Stimulated activated naive CD8-positive, alpha-beta T cell treated with anti-CD3 and anti-CD28 coated beads, Interleukin-15, Interleukin-2, amounts not matched to agents 100 ng/mL and 50 ng/mL, for 24 hours (primary cell): ENCODE results near the gene CDK6.
"Not testable (repeated sequence)": the region's sequence is repeated elsewhere in the genome, so short reads cannot be mapped to it uniquely, and the experiment has no call there.

Experiments
- H3K27ac Mint-ChIP-seq: one replicate; pipeline ENCODE4 v1.8.0; 2021; ENCODE audit warnings: mild to moderate bottlenecking, mixed read lengths
- H3K27me3 Mint-ChIP-seq: one replicate; pipeline ENCODE4 v1.8.0; 2021; ENCODE audit warnings: mixed read lengths
- H3K36me3 Mint-ChIP-seq: one replicate; pipeline ENCODE4 v1.8.0; 2021; ENCODE audit warnings: low read depth, mixed read lengths
- H3K4me1 Mint-ChIP-seq: one replicate; pipeline ENCODE4 v1.8.0; 2021; ENCODE audit warnings: low read depth, mixed read lengths
- H3K4me3 Mint-ChIP-seq: one replicate; pipeline ENCODE4 v1.8.0; 2021; ENCODE audit warnings: mild to moderate bottlenecking, mixed read lengths
- H3K9me3 Mint-ChIP-seq: one replicate; pipeline ENCODE4 v1.8.0; 2021; ENCODE audit warnings: mixed read lengths

Gene CDK6

DNA sequence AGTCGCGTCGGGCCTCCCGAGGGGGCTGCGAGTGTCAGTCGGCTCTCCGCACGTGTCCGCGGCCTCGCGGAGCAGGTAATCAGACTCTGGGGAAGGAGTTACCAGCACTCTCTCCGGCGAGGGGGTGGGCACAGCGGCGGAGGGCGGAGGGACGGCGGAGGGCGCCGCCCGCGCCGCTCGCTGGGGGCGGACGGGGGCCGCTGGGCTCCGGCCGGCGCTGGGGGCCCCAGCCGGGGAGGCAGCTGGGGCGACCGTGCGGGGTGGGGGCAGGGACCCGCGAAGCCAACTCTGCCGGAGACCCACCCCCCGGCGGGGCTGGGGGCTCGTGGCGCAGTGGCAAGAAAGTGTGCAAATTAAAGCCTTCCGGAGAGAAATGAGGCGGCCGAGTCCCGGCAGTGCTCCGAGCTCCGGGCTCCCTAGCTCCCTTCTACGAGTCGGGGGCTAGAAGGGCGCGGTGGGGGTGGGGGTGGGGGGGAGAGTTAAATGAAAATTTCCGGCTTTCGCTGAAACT, at the start of gene CDK6:
TSS of gene CDK6 (minus strand) at position 85 of the 511 bp plus-strand sequence. CDS start 3,250 bp downstream, outside the sequence.
- Mint-ChIP-seq H3K36me3 (peaks cover 31% of the 10 kb centered on the region), H3K4me1 (peaks cover 36% of the 10 kb centered on the region), H3K9me3 (no peaks in the 10 kb centered on the region), H3K27me3 (peaks cover 17% of the 10 kb centered on the region), H3K27ac (peak within 1 kb of the TSS; percentile 96), H3K4me3 (peak within 1 kb of the TSS; percentile 94)

DNA sequence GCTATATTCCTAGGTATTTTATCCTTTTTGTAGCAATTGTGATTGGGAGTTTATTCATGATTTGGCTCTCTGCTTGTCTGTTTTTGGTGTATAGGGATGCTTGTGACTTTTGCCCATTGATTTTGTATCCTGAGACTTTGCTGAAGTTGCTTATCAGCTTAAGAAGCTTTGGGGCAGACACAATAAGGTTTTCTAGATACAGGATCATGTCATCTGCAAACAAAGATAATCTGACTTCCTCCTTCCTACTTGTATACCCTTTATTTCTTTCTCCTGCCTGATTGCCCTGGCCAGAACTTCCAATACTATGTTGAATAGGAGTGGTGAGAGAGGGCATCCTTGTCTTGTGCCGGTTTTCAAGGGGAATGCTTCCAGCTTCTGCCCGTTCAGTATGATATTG, 49.7 kb upstream of the CDK6 start:
- H3K36me3 Mint-ChIP-seq = peaks cover 25% of the 10 kb centered on the region
- peaks cover 14% of the 10 kb centered on the region for H3K4me1 Mint-ChIP-seq
- not testable (repeated sequence) for H3K4me3 Mint-ChIP-seq, H3K27ac Mint-ChIP-seq
- peaks cover 40% of the 10 kb centered on the region for H3K9me3 Mint-ChIP-seq
- peaks cover 31% of the 10 kb centered on the region for H3K27me3 Mint-ChIP-seq

DNA sequence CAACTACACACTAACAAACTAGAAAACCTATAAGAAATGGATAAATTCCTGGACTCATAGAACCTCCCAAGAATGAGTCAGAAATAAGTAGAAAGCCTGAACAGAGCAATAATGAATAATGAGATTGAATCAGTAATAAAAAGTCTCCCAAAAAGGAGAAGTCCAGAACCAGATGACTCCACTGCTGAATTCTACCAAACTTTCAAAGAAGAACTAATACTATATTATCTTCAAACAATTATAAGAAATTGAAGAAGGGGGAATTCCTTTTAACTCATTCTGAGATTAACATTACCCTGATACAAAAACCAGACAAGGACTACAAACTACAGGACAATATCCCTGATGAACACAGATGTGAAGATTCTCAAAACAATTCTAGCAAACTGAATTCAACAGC, 47.8 kb upstream of the CDK6 start:
- Mint-ChIP-seq H3K27ac (no peak overlapping the region), H3K36me3 (peaks cover 25% of the 10 kb centered on the region), H3K4me3 (no peak overlapping the region), H3K9me3 (peaks cover 41% of the 10 kb centered on the region), H3K27me3 (peaks cover 31% of the 10 kb centered on the region), H3K4me1 (peaks cover 20% of the 10 kb centered on the region)

DNA sequence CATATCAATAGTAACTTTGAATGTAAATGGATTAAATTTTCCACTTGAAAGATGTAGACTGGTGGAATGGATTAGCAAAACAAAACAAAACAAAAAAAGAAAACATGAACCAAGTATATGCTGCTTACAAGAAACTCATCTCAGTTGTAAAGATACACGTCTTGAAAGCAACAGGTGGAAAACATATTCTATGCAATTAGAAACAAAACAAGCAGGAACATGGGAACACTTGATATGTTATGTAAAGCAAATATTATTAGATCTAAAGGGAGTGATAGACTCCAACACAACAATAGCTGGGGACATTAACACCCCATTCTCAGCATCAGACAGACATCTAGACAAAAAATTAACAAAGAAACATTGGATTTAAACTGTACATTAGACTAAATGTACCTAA, 46.4 kb upstream of the CDK6 start:
- Mint-ChIP-seq H3K27ac (no peak overlapping the region), H3K4me1 (peaks cover 20% of the 10 kb centered on the region), H3K27me3 (peaks cover 27% of the 10 kb centered on the region), H3K4me3 (no peak overlapping the region), H3K36me3 (peaks cover 21% of the 10 kb centered on the region), H3K9me3 (peaks cover 36% of the 10 kb centered on the region)

GRCh38 chr7:92881091-92881485, 44.7 kb upstream of the CDK6 start:
- peaks cover 11% of the 10 kb centered on the region for H3K36me3 Mint-ChIP-seq
- H3K27ac Mint-ChIP-seq = no peak overlapping the region
- no peak overlapping the region for H3K4me3 Mint-ChIP-seq
- H3K9me3 Mint-ChIP-seq = peaks cover 21% of the 10 kb centered on the region
- H3K27me3 Mint-ChIP-seq = peaks cover 26% of the 10 kb centered on the region
- peaks cover 35% of the 10 kb centered on the region for H3K4me1 Mint-ChIP-seq

- H3K4me1 Mint-ChIP-seq = peaks cover 42% of the 10 kb centered on the region
- no peak overlapping the region for H3K4me3 Mint-ChIP-seq
- peaks cover 21% of the 10 kb centered on the region for H3K27me3 Mint-ChIP-seq
- H3K36me3 Mint-ChIP-seq = peaks cover 11% of the 10 kb centered on the region
- H3K9me3 Mint-ChIP-seq = peaks cover 21% of the 10 kb centered on the region
- H3K27ac Mint-ChIP-seq = no peak overlapping the region
Observed at GRCh38 chr7:92880212-92881090, 44.1 kb upstream of the CDK6 start.

DNA sequence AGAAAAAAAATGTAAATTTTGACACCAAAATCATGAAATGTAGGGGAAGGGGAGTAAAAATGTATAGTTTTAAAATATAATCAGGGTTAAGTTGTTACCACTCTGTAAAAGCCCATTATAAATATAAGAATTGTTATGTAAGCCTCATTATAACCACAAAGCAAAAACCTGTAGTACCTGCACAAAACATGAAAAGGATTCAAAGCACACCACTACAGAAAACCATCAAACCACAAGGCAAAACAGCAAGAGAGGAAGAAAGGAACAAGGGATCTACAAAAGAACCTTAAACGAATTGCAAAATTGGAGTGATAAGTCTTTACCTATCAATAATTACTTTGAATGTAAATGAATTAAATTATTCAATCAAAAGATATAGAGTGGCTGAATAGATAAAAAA, 41.0 kb upstream of the CDK6 start:
- Mint-ChIP-seq H3K4me1 (peaks cover 62% of the 10 kb centered on the region), H3K36me3 (peaks cover 6% of the 10 kb centered on the region), H3K27ac (no peak overlapping the region), H3K27me3 (peaks cover 11% of the 10 kb centered on the region), H3K9me3 (peaks cover 11% of the 10 kb centered on the region), H3K4me3 (no peak overlapping the region)

DNA sequence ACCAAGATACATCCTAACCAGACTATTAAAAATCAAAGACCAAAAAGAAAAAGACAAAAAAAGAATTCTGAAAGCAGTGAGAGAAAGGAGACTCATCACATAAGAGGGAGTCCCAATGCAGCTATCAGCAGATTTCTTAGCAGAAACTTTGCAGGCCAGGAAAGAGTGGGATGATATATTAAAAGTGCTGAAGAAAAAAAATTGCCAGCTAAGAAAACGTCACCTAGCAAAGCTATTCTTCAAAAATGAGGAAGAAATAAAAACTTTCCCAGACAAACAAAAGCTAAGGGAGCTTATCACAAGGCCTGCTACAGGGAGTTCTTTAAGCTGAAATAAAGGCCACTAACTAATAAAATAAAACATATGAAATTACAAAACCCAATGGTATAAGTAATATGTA, 40.5 kb upstream of the CDK6 start:
- Mint-ChIP-seq H3K27me3 (peaks cover 11% of the 10 kb centered on the region), H3K9me3 (peaks cover 8% of the 10 kb centered on the region), H3K36me3 (peaks cover 6% of the 10 kb centered on the region), H3K4me3 (no peak overlapping the region), H3K27ac (peak overlapping the region; percentile 1), H3K4me1 (peaks cover 62% of the 10 kb centered on the region)

DNA sequence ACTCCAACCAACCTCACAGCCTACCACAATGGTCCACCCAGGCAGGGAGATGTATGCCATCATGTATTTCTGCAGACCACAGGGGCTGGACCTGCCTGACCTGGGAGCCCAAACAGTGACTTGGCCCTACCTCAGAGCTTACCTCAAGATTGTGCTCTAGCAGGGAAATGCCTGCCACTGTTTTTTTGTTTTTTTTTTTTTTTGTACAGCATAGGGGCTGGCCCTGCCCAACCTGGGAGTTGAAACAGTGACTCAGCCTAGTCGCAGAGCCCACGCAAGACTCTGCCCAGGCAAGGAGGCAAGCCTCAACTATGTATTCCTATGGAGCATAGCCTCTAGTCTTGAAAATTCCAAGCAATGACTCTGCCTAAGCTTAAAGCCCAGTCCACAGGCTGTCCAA, 39.3 kb upstream of the CDK6 start:
- Mint-ChIP-seq H3K4me3 (no peak overlapping the region), H3K36me3 (peaks cover 1% of the 10 kb centered on the region), H3K9me3 (peaks cover 5% of the 10 kb centered on the region), H3K27me3 (peaks cover 11% of the 10 kb centered on the region), H3K4me1 (peaks cover 54% of the 10 kb centered on the region), H3K27ac (peak overlapping the region; percentile 80)

- Mint-ChIP-seq H3K27ac (peak overlapping the region; percentile 80), H3K36me3 (peaks cover 4% of the 10 kb centered on the region), H3K4me1 (peaks cover 54% of the 10 kb centered on the region), H3K9me3 (peaks cover 7% of the 10 kb centered on the region), H3K4me3 (no peak overlapping the region), H3K27me3 (peaks cover 11% of the 10 kb centered on the region)
Observed at GRCh38 chr7:92875173-92875572, 38.8 kb upstream of the CDK6 start.

GRCh38 chr7:92874567-92874966, 38.2 kb upstream of the CDK6 start:
- no peak overlapping the region for H3K4me3 Mint-ChIP-seq
- H3K4me1 Mint-ChIP-seq = peaks cover 51% of the 10 kb centered on the region

DNA sequence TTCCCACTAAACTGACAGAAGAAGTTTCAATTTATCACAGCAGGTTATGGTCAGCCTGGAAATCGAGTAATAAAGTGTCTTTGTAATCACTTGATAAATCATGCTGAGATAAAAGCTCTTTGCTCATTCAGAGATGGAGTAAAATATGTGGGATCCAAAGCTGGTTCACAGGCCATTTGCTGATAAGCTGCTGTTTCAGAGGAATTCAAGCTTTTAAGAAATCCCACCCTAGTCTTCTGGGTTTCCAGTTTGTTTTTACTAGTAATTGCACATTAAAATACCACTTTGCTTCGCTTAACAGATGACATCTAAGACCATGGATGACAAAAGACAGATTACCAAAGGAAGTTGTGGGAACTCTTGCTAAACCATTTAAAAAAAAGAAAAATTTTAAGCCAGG, 37.4 kb upstream of the CDK6 start:
- H3K27me3 Mint-ChIP-seq = peaks cover 11% of the 10 kb centered on the region

More at GRCh38 chr7:92874567-92874966, 38.2 kb upstream of the CDK6 start:
- H3K27ac Mint-ChIP-seq = peak overlapping the region; percentile 80
- H3K36me3 Mint-ChIP-seq = peaks cover 8% of the 10 kb centered on the region
- peaks cover 9% of the 10 kb centered on the region for H3K9me3 Mint-ChIP-seq
- peaks cover 11% of the 10 kb centered on the region for H3K27me3 Mint-ChIP-seq

DNA sequence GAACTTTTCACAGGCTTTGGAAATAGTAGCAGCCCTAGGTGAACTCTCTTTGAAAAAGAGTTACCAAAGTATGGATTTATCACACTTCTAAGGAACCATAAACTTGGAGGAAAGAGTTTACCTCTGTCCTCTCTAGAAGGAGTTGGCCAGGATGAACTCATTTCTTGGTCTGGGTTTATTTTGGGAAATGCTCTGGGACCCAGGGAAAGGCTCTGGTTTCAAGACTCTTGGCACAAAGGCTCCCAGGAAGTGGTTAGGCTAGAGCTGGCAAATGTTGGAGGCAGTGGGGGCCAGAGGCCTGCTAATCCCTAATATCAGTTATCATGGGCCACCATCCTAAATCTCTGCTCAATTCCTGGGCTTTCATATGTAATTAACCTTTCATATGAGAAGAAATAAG, 36.3 kb upstream of the CDK6 start:
- peaks cover 25% of the 10 kb centered on the region for H3K9me3 Mint-ChIP-seq
- peaks cover 24% of the 10 kb centered on the region for H3K36me3 Mint-ChIP-seq
- H3K27me3 Mint-ChIP-seq = peaks cover 6% of the 10 kb centered on the region
- H3K4me1 Mint-ChIP-seq = peaks cover 51% of the 10 kb centered on the region
- H3K27ac Mint-ChIP-seq = no peak overlapping the region
- no peak overlapping the region for H3K4me3 Mint-ChIP-seq

More for the DNA sequence above, 37.4 kb upstream of the CDK6 start:
- Mint-ChIP-seq H3K4me1 (peaks cover 51% of the 10 kb centered on the region), H3K4me3 (no peak overlapping the region), H3K9me3 (peaks cover 16% of the 10 kb centered on the region), H3K36me3 (peaks cover 13% of the 10 kb centered on the region), H3K27ac (no peak overlapping the region)

DNA sequence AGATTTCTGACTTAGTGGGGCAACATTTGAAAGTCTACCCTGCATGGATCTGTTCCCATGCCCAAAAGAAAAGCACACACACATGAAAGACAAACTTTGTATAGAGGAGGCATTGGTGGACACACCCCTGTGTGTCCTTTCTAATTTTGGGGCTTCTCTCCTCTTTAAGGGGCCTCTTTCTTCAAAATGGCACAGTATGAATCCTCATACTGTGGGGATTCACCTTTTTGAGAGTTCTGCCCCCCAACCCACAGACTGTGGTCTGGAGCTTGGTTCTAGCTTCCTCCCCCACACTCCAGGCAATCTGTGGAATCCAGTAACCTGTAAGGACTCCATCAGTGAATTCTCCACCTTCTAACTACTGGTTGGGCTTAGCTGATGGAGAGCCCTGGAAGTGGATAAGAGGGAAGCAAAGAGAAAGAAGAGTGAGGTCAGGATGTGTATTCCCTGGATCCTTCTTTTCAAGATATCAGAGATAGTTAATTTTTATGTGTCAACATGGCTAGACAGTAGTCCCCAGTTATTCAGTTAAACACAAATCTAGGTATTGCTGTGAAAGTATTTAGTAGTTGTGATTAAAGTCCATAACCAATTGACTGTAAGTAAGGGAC, 32.4 kb upstream of the CDK6 start:
- H3K4me3 Mint-ChIP-seq = no peak overlapping the region
- peaks cover 18% of the 10 kb centered on the region for H3K4me1 Mint-ChIP-seq
- peaks cover 37% of the 10 kb centered on the region for H3K36me3 Mint-ChIP-seq
- H3K27me3 Mint-ChIP-seq = peaks cover 2% of the 10 kb centered on the region
- peaks cover 45% of the 10 kb centered on the region for H3K9me3 Mint-ChIP-seq
- no peak overlapping the region for H3K27ac Mint-ChIP-seq

- H3K4me1 Mint-ChIP-seq = peaks cover 10% of the 10 kb centered on the region
- not testable (repeated sequence) for H3K4me3 Mint-ChIP-seq, H3K27me3 Mint-ChIP-seq, H3K27ac Mint-ChIP-seq
- peaks cover 30% of the 10 kb centered on the region for H3K36me3 Mint-ChIP-seq
- peaks cover 32% of the 10 kb centered on the region for H3K9me3 Mint-ChIP-seq
Observed at GRCh38 chr7:92864169-92864568, 27.8 kb upstream of the CDK6 start.
